CD4-positive, alpha-beta T cell treated with Interferon gamma for 1 hour (primary cell): ENCODE results near the gene IFITM1.
A peak's percentile ranks its signal among the peaks of the same experiment; 100 is the strongest.

Source experiments
- DNase-seq: peaks from one replicate; pipeline ENCODE4 v3.0.0-alpha.2; 2020

IFITM1 gene

DNA sequence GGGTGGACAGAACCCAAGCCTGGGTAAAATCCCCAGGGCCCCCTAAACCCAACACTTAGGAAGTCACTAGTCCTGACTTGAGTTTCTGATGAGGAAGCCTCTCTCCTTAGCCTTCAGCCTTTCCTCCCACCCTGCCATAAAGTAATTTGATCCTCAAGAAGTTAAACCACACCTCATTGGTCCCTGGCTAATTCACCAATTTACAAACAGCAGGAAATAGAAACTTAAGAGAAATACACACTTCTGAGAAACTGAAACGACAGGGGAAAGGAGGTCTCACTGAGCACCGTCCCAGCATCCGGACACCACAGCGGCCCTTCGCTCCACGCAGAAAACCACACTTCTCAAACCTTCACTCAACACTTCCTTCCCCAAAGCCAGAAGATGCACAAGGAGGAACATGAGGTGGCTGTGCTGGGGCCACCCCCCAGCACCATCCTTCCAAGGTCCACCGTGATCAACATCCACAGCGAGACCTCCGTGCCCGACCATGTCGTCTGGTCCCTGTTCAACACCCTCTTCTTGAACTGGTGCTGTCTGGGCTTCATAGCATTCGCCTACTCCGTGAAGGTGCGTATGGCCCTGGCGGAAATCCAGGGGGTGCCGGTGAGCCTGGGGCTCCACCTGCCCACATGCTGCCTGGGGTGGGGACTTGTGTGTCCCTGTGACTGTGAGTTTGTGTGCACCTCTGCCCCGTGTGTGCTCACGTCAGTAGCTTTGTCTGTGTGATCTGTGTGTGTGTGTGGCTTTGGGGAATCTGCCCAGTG is at the start of gene IFITM1:
Gene IFITM1, plus strand, starts transcription at position 254 of the 767 bp plus-strand sequence. Its CDS starts 131 bp downstream, at position 385.
- peak; percentile 74 for DNase-seq

DNA sequence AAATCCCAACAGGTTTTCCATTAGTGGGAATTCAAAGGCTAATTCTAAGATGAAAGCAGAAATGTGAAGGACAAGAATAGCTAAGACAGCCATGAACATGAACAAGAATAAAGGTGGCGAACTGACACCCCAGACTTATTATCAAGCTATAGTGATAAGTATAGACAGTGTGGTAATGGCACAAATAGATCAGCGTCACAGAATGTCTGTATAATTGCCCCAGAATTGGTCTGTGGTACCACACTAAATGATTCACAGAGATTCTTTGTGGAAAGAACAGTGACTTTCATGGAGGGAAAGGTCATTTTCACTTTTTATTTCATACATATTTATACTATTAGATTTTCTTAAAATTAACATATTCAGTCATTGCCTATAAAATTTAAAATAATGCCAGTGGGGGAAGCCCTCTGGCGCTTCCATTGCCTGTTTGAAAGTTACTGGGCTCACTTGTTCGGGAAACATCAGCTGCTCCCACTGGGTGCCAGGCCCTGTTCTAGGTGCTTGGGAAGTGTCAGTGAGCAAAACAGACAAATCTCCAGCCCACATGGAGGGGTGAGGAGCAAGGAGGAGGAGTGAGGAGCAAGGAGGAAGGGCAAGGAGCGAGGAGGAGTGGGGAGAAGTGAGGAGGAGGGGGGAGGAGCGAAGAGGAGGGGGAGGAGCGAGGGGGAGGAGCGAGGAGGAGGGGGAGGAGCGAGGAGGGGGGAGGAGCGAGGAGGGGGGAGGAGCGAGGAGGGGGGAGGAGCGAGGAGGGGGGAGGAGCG is 47.0 kb upstream of the IFITM1 start:
- no peak for DNase-seq

DNA sequence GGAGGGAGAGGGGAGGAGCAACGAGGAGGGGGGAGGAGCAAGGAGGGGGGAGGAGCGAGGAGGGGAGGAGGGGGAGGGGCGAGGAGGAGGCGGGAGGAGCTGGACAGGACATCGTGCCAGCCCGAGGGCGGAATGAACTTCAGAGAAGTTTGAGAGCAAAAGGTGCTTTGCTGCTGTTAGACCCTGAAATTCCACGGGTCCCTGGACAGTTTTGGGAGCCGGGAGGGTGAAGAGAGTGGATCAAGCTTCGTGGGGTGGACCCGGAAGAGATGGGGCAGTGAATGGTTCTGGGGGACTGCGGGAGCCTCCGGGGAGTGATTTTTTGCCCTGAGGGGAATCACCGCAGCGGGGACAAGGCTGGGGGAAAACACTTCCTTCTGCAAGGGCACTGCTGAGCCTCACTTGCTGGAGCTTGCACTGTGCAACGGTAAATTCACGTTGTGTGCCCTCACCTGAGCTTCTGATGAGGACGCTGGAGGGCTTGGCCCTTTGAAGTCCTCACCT is 46.3 kb upstream of the IFITM1 start:
- DNase-seq = peak; percentile 68

GRCh38 chr11:268716-269145 is 45.1 kb upstream of the IFITM1 start:
- DNase-seq = peak; percentile 74

GRCh38 chr11:269146-269890 is 44.5 kb upstream of the IFITM1 start:
- DNase-seq = peak; percentile 69

GRCh38 chr11:270451-271318 is 43.2 kb upstream of the IFITM1 start:
- no peak for DNase-seq

DNA sequence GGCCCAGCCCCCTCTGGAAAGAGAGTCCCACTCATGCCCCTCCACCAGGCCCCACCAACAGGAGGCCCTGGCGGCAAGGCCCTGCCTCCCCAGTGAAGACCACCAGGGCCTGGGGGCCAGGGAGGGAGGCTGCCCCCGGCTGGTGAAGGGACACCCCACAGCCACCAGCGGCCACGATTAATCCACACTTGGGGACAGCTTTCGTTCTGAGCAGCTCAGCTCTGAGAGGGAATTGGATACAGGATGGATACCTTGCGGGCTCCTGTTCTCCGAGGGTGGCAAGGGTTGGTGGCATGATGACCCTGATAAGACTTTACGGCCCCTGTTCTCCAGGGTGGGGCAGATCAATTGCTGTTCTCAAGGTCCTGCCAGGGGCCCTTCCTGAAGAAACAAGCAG is 42.5 kb upstream of the IFITM1 start:
- no peak for DNase-seq

- DNase-seq = no peak
Observed at GRCh38 chr11:272195-272930, 41.5 kb upstream of the IFITM1 start.

GRCh38 chr11:272931-273198 is 41.0 kb upstream of the IFITM1 start:
- DNase-seq = no peak

- no peak for DNase-seq
Observed at GRCh38 chr11:276219-276618, 37.6 kb upstream of the IFITM1 start.

DNA sequence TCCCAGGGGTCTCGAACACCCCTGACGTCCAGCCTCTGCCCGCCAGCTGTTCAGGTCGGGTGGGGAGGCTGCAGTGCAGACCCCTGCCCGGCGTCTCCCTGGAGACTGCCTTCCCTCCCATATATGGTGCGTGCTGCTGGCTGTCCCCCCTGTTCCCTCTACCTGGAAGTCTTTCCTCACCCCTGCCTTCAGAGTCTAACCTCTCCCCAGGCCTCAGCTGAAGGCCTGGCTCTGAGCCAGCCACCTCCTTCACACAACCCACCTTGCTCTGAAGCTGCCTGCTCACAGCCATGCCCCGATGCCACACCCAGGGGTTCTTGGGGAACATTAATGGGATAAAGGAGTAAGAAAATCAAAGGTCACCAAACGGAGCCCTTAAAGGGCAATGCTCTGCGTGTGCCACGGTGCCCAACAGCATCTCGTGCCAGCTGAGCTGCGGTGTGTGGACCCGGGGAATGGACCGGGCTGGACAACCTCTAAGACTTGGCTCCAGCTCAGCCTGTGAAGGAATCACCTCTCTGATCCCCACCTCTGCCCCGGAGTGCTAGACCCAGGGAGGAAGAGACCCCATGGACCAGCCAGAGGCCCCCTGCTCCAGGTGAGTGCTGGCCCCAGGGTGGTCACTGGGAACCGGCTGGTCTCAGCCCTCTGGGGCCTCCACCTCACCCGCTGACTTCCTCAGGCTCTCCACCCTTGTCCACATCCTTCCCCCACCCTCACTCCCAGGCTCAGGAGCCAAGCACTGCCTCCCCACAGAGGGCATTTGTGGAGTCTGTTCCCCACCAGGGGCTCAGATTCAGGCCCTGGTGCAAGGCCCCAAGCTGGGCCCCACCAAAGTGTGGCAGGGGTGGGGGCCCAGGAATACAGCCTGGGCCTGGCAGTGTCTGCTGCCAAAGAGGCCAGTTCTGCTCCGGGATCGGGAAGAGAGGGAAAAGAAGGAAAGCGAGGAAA is 35.6 kb upstream of the IFITM1 start, which contains the start of gene NLRP6:
Gene NLRP6, plus strand, starts transcription at position 407 of the 951 bp plus-strand sequence. Its CDS starts 163 bp downstream, at position 570.
- DNase-seq = no peak

GRCh38 chr11:279040-279965 is 34.5 kb upstream of the IFITM1 start:
- no peak for DNase-seq

DNA sequence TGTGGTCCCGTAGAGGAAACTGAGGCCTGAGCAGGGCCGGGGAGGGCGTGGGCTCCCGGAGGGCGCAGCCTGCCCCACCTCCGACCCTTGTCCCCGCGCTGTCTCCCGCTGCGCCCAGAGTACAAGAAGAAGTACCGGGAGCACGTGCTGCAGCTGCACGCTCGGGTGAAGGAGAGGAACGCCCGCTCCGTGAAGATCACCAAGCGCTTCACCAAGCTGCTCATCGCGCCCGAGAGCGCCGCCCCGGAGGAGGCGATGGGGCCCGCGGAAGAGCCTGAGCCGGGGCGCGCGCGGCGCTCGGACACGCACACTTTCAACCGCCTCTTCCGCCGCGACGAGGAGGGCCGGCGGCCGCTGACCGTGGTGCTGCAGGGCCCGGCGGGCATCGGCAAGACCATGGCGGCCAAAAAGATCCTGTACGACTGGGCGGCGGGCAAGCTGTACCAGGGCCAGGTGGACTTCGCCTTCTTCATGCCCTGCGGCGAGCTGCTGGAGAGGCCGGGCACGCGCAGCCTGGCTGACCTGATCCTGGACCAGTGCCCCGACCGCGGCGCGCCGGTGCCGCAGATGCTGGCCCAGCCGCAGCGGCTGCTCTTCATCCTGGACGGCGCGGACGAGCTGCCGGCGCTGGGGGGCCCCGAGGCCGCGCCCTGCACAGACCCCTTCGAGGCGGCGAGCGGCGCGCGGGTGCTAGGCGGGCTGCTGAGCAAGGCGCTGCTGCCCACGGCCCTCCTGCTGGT is 33.7 kb upstream of the IFITM1 start:
- peak; percentile 51 for DNase-seq

DNA sequence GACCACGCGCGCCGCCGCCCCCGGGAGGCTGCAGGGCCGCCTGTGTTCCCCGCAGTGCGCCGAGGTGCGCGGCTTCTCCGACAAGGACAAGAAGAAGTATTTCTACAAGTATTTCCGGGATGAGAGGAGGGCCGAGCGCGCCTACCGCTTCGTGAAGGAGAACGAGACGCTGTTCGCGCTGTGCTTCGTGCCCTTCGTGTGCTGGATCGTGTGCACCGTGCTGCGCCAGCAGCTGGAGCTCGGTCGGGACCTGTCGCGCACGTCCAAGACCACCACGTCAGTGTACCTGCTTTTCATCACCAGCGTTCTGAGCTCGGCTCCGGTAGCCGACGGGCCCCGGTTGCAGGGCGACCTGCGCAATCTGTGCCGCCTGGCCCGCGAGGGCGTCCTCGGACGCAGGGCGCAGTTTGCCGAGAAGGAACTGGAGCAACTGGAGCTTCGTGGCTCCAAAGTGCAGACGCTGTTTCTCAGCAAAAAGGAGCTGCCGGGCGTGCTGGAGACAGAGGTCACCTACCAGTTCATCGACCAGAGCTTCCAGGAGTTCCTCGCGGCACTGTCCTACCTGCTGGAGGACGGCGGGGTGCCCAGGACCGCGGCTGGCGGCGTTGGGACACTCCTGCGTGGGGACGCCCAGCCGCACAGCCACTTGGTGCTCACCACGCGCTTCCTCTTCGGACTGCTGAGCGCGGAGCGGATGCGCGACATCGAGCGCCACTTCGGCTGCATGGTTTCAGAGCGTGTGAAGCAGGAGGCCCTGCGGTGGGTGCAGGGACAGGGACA is 32.9 kb upstream of the IFITM1 start:
- DNase-seq = peak; percentile 41

DNA sequence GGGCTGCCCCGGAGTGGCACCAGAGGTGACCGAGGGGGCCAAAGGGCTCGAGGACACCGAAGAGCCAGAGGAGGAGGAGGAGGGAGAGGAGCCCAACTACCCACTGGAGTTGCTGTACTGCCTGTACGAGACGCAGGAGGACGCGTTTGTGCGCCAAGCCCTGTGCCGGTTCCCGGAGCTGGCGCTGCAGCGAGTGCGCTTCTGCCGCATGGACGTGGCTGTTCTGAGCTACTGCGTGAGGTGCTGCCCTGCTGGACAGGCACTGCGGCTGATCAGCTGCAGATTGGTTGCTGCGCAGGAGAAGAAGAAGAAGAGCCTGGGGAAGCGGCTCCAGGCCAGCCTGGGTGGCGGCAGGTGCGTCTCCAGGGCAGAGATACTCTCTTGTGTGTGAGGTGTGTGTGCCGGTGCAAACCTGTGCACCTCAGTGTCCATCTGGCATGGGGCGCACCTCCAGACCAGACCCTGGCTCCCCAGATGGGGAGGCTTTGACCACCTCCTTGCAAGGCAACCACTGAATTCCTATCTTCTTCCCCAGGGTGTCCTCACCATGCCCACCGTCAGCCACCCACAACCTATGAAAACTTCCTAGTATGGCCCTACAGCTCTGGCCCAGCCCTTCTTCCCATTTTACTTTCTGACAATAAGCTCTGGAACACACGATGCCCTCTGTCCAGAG is 32.2 kb upstream of the IFITM1 start:
- DNase-seq = no peak

GRCh38 chr11:282171-282570 is 31.7 kb upstream of the IFITM1 start:
- DNase-seq = no peak
